CD1c-positive myeloid dendritic cell (primary cell): ENCODE data around the gene UBE2D2.
A peak's percentile ranks its signal among the peaks of the same experiment; 100 is the strongest.
"Not testable (repeated sequence)": the region's sequence is repeated elsewhere in the genome, so short reads cannot be mapped to it uniquely, and the experiment has no call there.

ENCODE experiments used
- DNase-seq: peaks from one replicate; pipeline ENCODE4 v3.0.0-alpha.2; 2016; ENCODE audit errors: extremely low spot score

Gene UBE2D2

GRCh38 chr5:139560752-139561654 is at the start of gene UBE2D2:
TSS of gene UBE2D2 (plus strand) at chr5:139561339. CDS start at chr5:139561792, 453 bp downstream.
- DNase-seq: peak; percentile 99

- DNase-seq: peak; percentile 22
These were observed 48.3 kb upstream of the UBE2D2 start for GRCh38 chr5:139512786-139513390.

- peak; percentile 84 for DNase-seq
These were observed 47.7 kb upstream of the UBE2D2 start for GRCh38 chr5:139513434-139513833.

- DNase-seq: no peak
These were observed 47.2 kb upstream of the UBE2D2 start for GRCh38 chr5:139513852-139514485.

DNA sequence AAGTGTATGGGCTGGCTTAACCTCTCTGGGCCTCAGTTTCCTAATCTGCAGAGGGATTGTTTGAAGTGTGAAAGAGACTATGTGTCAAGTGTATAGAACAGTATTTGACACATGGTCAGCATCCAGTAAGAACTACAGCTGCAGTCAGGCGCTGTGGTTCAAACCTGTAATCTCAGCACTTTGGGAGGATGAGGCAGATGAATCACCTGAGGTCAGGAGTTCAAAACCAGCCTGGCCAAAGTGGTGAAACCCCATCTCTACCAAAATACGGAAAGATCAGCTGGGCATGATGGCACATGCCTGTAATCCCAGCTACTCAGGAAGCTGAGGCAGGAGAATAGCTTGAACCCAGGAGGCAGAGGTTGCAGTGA is 46.7 kb upstream of the UBE2D2 start:
- no peak for DNase-seq

DNA sequence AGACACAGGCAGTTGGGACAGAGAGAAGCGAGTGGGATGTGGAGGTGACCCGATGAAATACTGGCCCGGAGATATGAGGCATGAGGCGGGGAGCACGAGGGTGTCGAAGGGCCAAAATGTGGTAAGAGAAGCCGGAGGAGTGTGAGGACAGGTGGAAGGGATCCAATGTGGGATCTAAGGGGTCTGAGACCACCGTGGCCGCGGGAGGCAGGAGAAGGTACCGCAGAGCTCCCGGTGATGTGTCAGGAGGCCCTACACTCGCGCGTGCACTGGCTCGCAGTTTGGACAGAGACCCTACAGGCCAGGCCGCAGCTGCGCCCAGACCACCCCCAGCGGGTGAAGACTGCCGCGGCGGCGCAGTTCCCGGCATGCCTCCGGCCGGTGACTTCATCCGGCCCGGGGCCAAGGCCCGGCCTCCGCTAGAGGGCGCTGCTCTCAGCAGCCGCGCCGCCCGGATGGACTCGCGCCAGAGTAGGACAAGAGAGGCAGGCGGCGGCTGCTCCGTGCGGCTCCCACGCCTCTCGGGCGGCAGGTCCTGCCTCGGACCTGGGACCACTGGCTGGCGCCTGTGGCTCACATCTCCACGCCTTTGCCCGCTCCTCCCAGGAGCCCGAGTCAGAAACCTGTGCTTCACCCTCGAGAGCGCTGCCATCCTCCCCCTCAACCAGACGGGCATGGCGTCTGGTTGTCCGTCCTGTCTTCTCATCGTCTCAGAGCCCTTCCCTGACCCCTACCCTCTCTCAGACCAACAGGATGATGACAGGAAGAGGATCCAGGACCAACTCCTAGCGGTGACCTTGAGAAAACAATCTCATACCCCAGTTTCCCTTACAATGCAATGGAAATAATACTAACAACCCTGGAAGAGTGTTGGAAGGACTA is 43.2 kb upstream of the UBE2D2 start:
- peak; percentile 94 for DNase-seq

GRCh38 chr5:139523635-139524445 is 37.3 kb upstream of the UBE2D2 start:
- no peak for DNase-seq

- no peak for DNase-seq
These were observed 36.7 kb upstream of the UBE2D2 start for GRCh38 chr5:139524446-139524845.

DNA sequence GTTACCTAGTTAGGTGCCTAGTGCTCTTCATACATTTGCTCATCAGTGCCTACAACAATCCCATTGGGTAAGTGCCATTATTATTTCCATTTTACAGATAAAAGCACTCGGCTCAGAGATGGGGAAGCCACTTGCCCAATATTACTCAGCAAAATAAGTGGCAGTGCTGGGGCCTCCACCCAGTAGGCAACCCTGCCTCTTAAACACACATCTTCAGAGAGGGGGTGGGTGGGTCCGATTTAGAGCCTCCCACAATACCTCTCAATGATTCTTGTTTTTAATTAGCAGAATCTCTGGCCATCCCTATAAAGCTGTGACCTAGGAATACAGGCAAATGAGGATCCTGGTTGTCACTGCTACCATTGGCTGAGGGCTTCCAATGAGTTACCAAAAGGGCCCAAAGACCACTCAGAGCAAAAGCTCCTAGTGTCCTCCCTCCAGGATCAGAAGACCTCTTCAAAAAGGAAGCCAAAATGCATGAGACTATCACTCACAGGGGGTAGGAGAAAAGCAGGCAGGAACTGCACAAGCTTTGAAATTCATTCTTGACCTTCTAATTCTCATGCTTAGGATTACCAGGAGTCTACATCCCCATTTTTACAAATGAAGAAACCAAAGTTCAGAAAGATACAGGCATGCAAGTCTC is 36.1 kb upstream of the UBE2D2 start:
- no peak for DNase-seq

DNA sequence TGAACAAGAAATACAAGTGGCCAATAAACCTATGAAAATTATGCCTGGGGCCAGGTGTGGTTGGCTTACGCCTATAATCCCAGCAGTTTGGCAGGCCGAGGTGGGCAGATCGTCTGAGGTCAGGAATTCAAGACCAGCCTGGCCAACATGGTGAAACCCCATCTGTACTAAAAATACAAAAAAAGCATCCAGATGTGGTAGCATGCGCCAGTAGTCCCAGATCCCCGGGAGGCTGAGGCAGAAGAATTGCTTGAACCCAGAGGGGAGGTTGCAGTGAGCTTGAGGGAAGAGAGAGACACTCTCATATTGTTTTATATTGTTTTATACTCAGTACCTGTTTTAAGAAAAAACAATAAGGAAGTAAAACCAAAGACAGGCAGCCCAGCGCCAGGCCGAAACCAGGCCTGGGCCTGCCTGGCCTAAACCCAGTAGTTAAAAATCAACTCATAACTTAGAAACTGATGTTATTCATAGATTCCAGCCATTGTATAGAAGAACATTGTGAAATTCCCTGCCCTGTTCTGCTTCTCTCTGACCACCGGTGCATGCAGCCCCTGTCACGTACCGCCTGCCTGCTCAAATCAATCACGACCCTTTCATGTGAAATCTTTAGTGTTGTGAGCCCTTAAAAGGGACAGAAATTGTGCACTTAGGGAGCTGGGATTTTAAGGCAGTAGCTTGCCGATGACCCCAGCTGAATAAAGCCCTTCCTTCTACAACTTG is 35.4 kb upstream of the UBE2D2 start:
- not testable (repeated sequence) for DNase-seq

DNA sequence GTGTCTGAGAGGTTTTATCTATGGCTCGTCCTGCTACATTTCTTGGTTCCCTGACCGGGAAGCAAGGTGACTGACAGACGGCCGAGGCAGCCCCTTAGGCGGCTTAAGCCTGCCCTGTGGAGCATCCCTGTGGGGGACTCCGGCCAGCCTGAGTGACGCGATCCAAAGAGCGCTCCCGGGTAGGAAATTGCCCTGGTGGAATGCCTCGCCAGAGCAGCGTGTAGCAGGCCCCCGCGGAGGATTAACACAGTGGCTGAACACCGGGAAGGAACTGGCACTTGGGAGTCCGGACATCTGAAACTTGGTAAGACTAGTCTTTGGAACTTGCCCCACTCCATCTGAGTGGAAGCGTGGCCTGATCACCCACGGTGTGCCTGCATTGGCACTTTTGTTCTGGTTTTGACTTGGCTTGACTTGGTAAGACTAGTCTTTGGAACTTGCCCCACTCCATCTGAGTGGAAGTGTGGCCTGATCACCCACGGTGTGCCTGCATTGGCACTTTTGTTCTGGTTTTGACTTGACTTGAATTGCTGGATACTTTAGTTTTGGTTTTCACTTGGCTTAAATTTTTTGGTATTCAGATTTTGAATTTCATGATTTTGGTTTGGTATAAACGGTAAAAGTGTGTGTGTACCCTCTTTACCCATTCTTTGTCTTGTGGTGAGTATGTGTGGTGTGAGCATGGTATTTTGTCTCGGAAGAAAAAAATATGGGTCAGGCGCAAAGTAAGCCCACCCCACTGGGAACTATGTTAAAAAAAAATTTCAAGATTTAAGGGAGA is 34.6 kb upstream of the UBE2D2 start:
- DNase-seq: not testable (repeated sequence)

DNA sequence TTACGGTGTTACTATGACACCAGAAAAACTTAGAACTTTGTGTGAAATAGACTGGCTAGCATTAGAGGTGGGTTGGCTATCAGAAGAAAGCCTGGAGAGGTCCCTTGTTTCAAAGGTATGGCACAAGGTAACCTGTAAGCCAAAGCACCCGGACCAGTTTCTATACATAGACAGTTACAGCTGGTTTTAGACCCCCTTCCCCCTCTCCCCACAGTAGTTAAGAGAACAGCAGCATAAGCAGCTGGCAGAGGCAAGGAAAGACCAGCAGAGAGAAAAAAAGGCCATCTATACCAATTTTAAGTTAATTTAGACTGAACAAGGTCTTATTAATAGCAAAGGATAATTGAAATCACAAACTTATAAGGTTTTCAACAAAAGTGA is 34.1 kb upstream of the UBE2D2 start:
- DNase-seq: not testable (repeated sequence)

GRCh38 chr5:139527896-139528467 is 33.2 kb upstream of the UBE2D2 start:
- DNase-seq: not testable (repeated sequence)

DNA sequence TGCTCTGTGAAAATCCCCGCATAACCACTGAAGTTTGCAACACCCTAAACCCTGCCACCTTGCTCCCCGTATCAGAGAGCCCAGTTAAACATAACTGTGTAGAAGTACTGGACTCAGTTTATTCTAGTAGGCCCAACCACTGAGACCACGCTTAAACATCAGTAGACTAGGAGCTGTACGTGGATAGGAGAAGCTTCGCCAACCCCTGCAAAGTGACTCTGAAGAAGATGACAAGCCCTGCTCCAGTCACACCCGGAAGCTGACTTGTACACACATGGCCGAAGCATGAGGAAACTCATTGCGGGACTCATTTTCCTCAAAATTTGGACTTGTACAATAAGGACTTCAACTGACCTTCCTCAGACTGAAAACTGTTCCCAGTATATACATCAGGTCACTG is 32.4 kb upstream of the UBE2D2 start:
- DNase-seq: not testable (repeated sequence)

GRCh38 chr5:139530079-139530478 is 31.1 kb upstream of the UBE2D2 start:
- DNase-seq: not testable (repeated sequence)

GRCh38 chr5:139531772-139532169 is 29.4 kb upstream of the UBE2D2 start:
- no peak for DNase-seq

- DNase-seq: peak; percentile 73
These were observed 17.6 kb upstream of the UBE2D2 start for GRCh38 chr5:139543423-139543991.

DNA sequence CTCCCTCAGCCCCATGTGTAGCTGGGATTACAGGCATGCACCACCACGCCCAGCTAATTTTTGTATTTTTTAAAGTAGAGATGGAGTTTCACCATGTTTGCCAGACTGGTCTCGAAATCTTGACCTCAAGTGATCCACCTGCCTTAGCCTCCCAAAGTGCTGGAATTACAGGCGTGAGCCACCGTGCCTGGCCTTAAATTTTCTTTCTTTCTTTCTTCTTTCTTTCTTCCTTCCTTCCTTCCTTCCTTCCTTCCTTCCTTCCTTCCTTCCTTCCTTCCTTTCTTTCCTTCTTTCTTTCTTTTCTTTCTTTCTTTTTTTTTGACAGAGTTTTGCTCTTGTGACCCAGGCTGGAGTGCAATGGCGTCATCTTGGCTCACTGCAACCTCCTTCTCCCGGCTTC is 14.5 kb upstream of the UBE2D2 start:
- DNase-seq: not testable (repeated sequence)
